GM21390 (cell line): ENCODE results near the gene REEP3.

Experiments used
- ATAC-seq: cut with Tn5 transposase; IDR thresholded peaks from one replicate; pipeline ENCODE4 v1.9.1; 2021; ENCODE audit not compliant: unreplicated experiment

Gene REEP3

GRCh38 chr10:63505562-63505961 is 15.6 kb upstream of the REEP3 start:
- no peak for ATAC-seq

- no peak for ATAC-seq
Measured at GRCh38 chr10:63506554-63506953, 14.6 kb upstream of the REEP3 start.

GRCh38 chr10:63515002-63515763 is 6.0 kb upstream of the REEP3 start:
- peak; percentile 56 for ATAC-seq

- ATAC-seq: no peak
Measured at GRCh38 chr10:63516207-63516606, 5.0 kb upstream of the REEP3 start.

GRCh38 chr10:63518690-63519288 is 2.4 kb upstream of the REEP3 start:
- ATAC-seq: no peak

- peak; percentile 63 for ATAC-seq
Measured at GRCh38 chr10:63521416-63522276, 445 bp downstream of the REEP3 start.

- ATAC-seq: no peak
Measured at GRCh38 chr10:63522277-63522687, 1.1 kb downstream of the REEP3 start.

- ATAC-seq: no peak
Measured at GRCh38 chr10:63522995-63523394, 1.8 kb downstream of the REEP3 start.

- no peak for ATAC-seq
Measured at GRCh38 chr10:63525021-63525420, 3.8 kb downstream of the REEP3 start.

- ATAC-seq: no peak
Measured at GRCh38 chr10:63527401-63527800, 6.2 kb downstream of the REEP3 start.

- ATAC-seq: no peak
Measured at GRCh38 chr10:63528084-63528744, 7.0 kb downstream of the REEP3 start.

- no peak for ATAC-seq
Measured at GRCh38 chr10:63530409-63530808, 9.2 kb downstream of the REEP3 start.

GRCh38 chr10:63534723-63535122 is 13.5 kb downstream of the REEP3 start:
- no peak for ATAC-seq

GRCh38 chr10:63536698-63537097 is 15.5 kb downstream of the REEP3 start:
- ATAC-seq: no peak

GRCh38 chr10:63537536-63537935 is 16.3 kb downstream of the REEP3 start:
- ATAC-seq: no peak

GRCh38 chr10:63539377-63539776 is 18.2 kb downstream of the REEP3 start:
- ATAC-seq: no peak

- ATAC-seq: no peak
Measured at GRCh38 chr10:63539994-63540393, 18.8 kb downstream of the REEP3 start.

GRCh38 chr10:63542835-63543575 is 21.8 kb downstream of the REEP3 start:
- no peak for ATAC-seq

GRCh38 chr10:63543576-63543962 is 22.4 kb downstream of the REEP3 start:
- no peak for ATAC-seq

GRCh38 chr10:63544418-63544817 is 23.2 kb downstream of the REEP3 start:
- no peak for ATAC-seq
